IPS-NIHi7 (cell line): ENCODE data around the gene SELENOW.

Experiments
- DNase-seq: peaks from one replicate; pipeline ENCODE4 v3.0.0; 2012; ENCODE audit warnings: mixed read lengths; ENCODE audit errors: extremely low spot score

SELENOW gene

GRCh38 chr19:47820410-47820809, 41.9 kb downstream of the SELENOW start:
- no peak for DNase-seq

GRCh38 chr19:47821460-47822020, 43.0 kb downstream of the SELENOW start, which contains the start of gene CRX:
TSS of gene CRX (plus strand) at chr19:47821937. CDS start at chr19:47834444, 12,507 bp downstream.
- DNase-seq, result no peak

- peak; percentile 43 for DNase-seq
Observed at GRCh38 chr19:47824396-47824795, 45.9 kb downstream of the SELENOW start.

- no peak for DNase-seq
Observed at GRCh38 chr19:47826800-47827199, 48.3 kb downstream of the SELENOW start.

- DNase-seq, result no peak
Observed at GRCh38 chr19:47832723-47833122, 54.2 kb downstream of the SELENOW start.
